WTC11 (cell line): ENCODE data around the gene ZFYVE1. TPM values are rescaled to one million over a fixed set of nuclear protein-coding genes. Genes with fewer than 3 reads are reported as not detected.

Experiments
- ATAC-seq: fragments of 200-7000 bp; cut with Tn5 transposase; 2 replicates; pipeline ENCODE4 v1.10.0; 2021; ENCODE audit warnings: mild to moderate bottlenecking, moderate library complexity
- CTCF ChIA-PET: fragments of 300-600 bp; sonication (Branson Sonifier 250); formaldehyde crosslinking; loops from one replicate; lab custom pipeline; 2021; ENCODE audit warnings: antibody characterized with exemption; lab: Charles Lee
- POLR2A ChIA-PET: fragments of 350-600 bp; sonication (Branson Sonifier 250); formaldehyde crosslinking; loops from one replicate; lab custom pipeline; 2021; ENCODE audit warnings: antibody characterized with exemption; lab: Charles Lee
- DNase-seq: peaks from one replicate; pipeline ENCODE4 v3.0.0; 2021; ENCODE audit warnings: low spot score
- H3K27ac Mint-ChIP-seq: 2 replicates; pipeline ENCODE4 v1.8.0; 2021; ENCODE audit warnings: mixed read lengths
- H3K27me3 Mint-ChIP-seq: 2 replicates; pipeline ENCODE4 v1.8.0; 2021; ENCODE audit warnings: low read depth, mild to moderate bottlenecking, moderate library complexity, mixed read lengths
- H3K36me3 Mint-ChIP-seq: 2 replicates; pipeline ENCODE4 v1.8.0; 2021; ENCODE audit warnings: mixed read lengths
- H3K4me1 Mint-ChIP-seq: 2 replicates; pipeline ENCODE4 v1.8.0; 2022; ENCODE audit warnings: mixed read lengths
- H3K4me3 Mint-ChIP-seq: 2 replicates; pipeline ENCODE4 v1.8.0; 2021; ENCODE audit warnings: mild to moderate bottlenecking, moderate library complexity, mixed read lengths
- H3K9me3 Mint-ChIP-seq: 2 replicates; pipeline ENCODE4 v1.8.0; 2021; ENCODE audit warnings: mixed read lengths
- AR ChIP-seq: fragments of 250-450 bp; sonication (Bioruptor Pico); IDR thresholded peaks from 2 replicates; pipeline ENCODE4 v1.9.0; 2021; ENCODE audit warnings: mild to moderate bottlenecking
- ATF6 ChIP-seq: sonication (generic); formaldehyde crosslinking; IDR thresholded peaks from 2 replicates; pipeline ENCODE4 v1.8.1; 2023; ENCODE audit warnings: mild to moderate bottlenecking, missing genetic modification reagents
- CBFB ChIP-seq: sonication (generic); formaldehyde crosslinking; IDR thresholded peaks from 2 replicates; pipeline ENCODE4 v1.8.1; 2022; ENCODE audit warnings: mild to moderate bottlenecking, low read depth, missing genetic modification reagents
- CREM ChIP-seq: sonication (generic); formaldehyde crosslinking; IDR thresholded peaks from 2 replicates; pipeline ENCODE4 v1.8.1; 2022; ENCODE audit warnings: mild to moderate bottlenecking, missing genetic modification reagents, moderate library complexity
- E2F1 ChIP-seq: sonication (generic); formaldehyde crosslinking; IDR thresholded peaks from 2 replicates; pipeline ENCODE4 v1.8.0; 2022; ENCODE audit warnings: mild to moderate bottlenecking, missing genetic modification reagents
- E2F4 ChIP-seq: sonication (generic); formaldehyde crosslinking; IDR thresholded peaks from 2 replicates; pipeline ENCODE4 v1.8.1; 2022; ENCODE audit warnings: low read depth, mild to moderate bottlenecking, moderate library complexity, missing genetic modification reagents, borderline replicate concordance
- FOXK1 ChIP-seq: sonication (generic); formaldehyde crosslinking; IDR thresholded peaks from 2 replicates; pipeline ENCODE4 v1.8.0; 2022; ENCODE audit warnings: mild to moderate bottlenecking, moderate library complexity, missing genetic modification reagents
- JUN ChIP-seq: sonication (generic); formaldehyde crosslinking; IDR thresholded peaks from 2 replicates; pipeline ENCODE4 v1.8.0; 2023; ENCODE audit warnings: mild to moderate bottlenecking, missing genetic modification reagents
- PRDM15 ChIP-seq: sonication (generic); formaldehyde crosslinking; IDR thresholded peaks from 2 replicates; pipeline ENCODE4 v1.8.0; 2022; ENCODE audit warnings: missing genetic modification reagents
- TEAD1 ChIP-seq: sonication (generic); formaldehyde crosslinking; IDR thresholded peaks from 2 replicates; pipeline ENCODE4 v1.8.0; 2022; ENCODE audit warnings: mild to moderate bottlenecking, missing genetic modification reagents
- USF2 ChIP-seq: sonication (generic); formaldehyde crosslinking; IDR thresholded peaks from 2 replicates; pipeline ENCODE4 v1.8.1; 2023; ENCODE audit warnings: mild to moderate bottlenecking, missing genetic modification reagents, moderate library complexity
- ZBTB43 ChIP-seq: sonication (generic); formaldehyde crosslinking; IDR thresholded peaks from 2 replicates; pipeline ENCODE4 v1.8.1; 2023; ENCODE audit warnings: mild to moderate bottlenecking, missing genetic modification reagents
- ZNF416 ChIP-seq: fragments of 250-450 bp; sonication (Bioruptor Pico); IDR thresholded peaks from 2 replicates; pipeline ENCODE4 v1.9.0; 2021; ENCODE audit warnings: mild to moderate bottlenecking, inconsistent platforms
- ZNF423 ChIP-seq: fragments of 250-450 bp; sonication (Bioruptor Pico); IDR thresholded peaks from 2 replicates; pipeline ENCODE4 v2.1.2; 2022; ENCODE audit warnings: mild to moderate bottlenecking, moderate library complexity
- total RNA-seq: library from RNA; stranded (reverse); gene quantifications from 3 replicates; pipeline ENCODE4 v1.2.3, GENCODE V29; 2021

Gene ZFYVE1
- total RNA-seq, 1 experiment from 2014 or later: 12.8 TPM

- TF ChIP-seq E2F4 (CRISPR knock-in tag) (no peak), ZBTB43 (CRISPR knock-in tag) (no peak), AR (no peak), PRDM15 (CRISPR knock-in tag) (no peak), ZNF416 (CRISPR knock-in tag) (no peak)
These were observed 101.1 kb downstream of the ZFYVE1 start (continued) for GRCh38 chr14:72925815-72926291.

- CTCF ChIA-PET: interaction anchor here (0.7 to 1.1 kb wide), 2 partner anchors 23 to 24 kb away, joined by 3 read pairs; no protein-coding TSS in a partner anchor
- peak overlapping the region; percentile 87 for H3K4me3 Mint-ChIP-seq
These were observed 101.6 kb downstream of the ZFYVE1 start for GRCh38 chr14:72925171-72925759.

GRCh38 chr14:72924337-72924736 is 102.6 kb downstream of the ZFYVE1 start:
- ATAC-seq (no peak), DNase-seq (no peak)
- POLR2A ChIA-PET: no interaction called here
- no peak overlapping the region for H3K27ac Mint-ChIP-seq
- no peak overlapping the region for H3K4me3 Mint-ChIP-seq
- no peaks in the 10 kb centered on the region for H3K36me3 Mint-ChIP-seq
- no peaks in the 10 kb centered on the region for H3K9me3 Mint-ChIP-seq
- peaks cover 12% of the 10 kb centered on the region for H3K4me1 Mint-ChIP-seq
- CTCF ChIA-PET: no interaction called here
- peaks cover 20% of the 10 kb centered on the region for H3K27me3 Mint-ChIP-seq
- TF ChIP-seq E2F4 (CRISPR knock-in tag) (no peak), ATF6 (CRISPR knock-in tag) (no peak), TEAD1 (CRISPR knock-in tag) (no peak), ZNF423 (CRISPR knock-in tag) (no peak), E2F1 (CRISPR knock-in tag) (no peak), JUN (CRISPR knock-in tag) (no peak), CBFB (CRISPR knock-in tag) (no peak)

More at GRCh38 chr14:72925171-72925759, 101.6 kb downstream of the ZFYVE1 start:
- POLR2A ChIA-PET: interaction anchor here (0.5 to 1.4 kb wide), 2 partner anchors 13 to 134 kb away, joined by 3 read pairs; no protein-coding TSS in a partner anchor
- no peak overlapping the region for H3K27ac Mint-ChIP-seq
- H3K36me3 Mint-ChIP-seq: no peaks in the 10 kb centered on the region
- peaks cover 15% of the 10 kb centered on the region for H3K4me1 Mint-ChIP-seq
- DNase-seq (no peak), ATAC-seq (no peak)
- TF ChIP-seq USF2 (CRISPR knock-in tag): no peak
- TF ChIP-seq CREM: no peak
- no peak for TF ChIP-seq JUN (CRISPR knock-in tag)
- TF ChIP-seq ZNF423 (CRISPR knock-in tag): no peak
- TF ChIP-seq FOXK1 (CRISPR knock-in tag): no peak
- H3K9me3 Mint-ChIP-seq: no peaks in the 10 kb centered on the region
- H3K27me3 Mint-ChIP-seq: peaks cover 20% of the 10 kb centered on the region
